Stimulated activated CD8-positive, alpha-beta memory T cell treated with anti-CD3 and anti-CD28 coated beads, Interleukin-4, amount 100 ng/mL, for 1 hour (primary cell): ENCODE data around the gene MTAP.

Experiments used
- DNase-seq, 2 donors: peaks; one replicate each; pipeline ENCODE4 v3.0.0-alpha.2; 2020; ENCODE audit warnings: low read depth in 2 of 2, low spot score in 1 of 2

Gene MTAP

DNA sequence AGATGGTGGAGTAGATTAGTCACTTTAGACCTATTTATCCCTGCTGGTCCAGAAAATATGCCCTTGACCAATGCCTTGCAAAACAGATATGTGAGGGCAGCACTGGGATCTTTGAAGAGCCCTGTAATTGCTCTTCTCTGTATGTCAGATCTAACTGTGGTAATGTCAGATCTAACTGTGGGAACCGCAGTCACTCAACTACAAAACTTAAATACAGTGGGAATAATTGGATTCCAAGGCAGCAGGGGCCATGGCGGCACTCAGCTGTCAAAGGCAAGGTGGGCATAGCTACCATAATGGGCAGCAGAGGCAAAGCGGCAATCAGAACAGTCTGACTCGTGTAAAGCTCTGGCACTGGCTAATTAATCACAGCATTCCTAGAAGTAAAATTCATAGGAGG, 46.2 kb downstream of the MTAP start:
- DNase-seq = no peak

DNA sequence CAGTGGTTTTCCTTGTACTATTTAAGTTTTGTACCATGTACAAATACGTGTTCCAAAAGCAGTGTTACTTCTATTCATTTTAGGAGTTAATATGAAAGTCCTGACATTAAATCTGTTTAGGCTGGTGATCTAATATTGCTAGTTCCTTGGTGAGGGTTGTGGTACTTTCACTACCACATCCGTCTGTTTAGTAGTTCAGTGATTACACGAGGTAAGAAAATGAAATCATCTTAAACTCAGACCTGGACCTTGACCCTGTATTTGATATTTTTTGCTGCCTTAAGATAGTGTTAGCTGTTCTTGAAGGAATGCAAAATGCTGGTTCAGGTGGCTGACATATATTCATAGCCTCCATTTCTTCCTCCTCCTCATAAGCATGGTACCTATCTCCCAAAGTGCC, 50.3 kb downstream of the MTAP start:
- no peak for DNase-seq

DNA sequence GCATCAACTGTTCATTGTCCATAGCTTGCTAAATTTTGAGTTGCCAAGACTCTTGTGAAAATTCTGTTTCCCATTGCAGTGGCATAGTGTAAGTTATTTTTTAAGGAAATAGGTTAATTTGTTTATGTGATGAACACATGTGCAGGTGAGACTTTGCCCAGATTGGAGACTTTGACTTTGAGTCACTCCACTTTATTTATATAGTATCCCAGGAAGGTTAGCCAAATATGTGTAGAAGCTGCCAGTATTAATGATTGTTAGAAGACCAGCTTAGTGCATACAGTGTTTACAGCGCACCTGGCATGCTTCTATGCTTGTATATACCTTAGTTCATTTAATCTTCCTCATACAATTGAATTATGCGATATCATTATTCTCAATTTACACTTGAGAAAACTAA, 51.0 kb downstream of the MTAP start:
- DNase-seq = no peak

DNA sequence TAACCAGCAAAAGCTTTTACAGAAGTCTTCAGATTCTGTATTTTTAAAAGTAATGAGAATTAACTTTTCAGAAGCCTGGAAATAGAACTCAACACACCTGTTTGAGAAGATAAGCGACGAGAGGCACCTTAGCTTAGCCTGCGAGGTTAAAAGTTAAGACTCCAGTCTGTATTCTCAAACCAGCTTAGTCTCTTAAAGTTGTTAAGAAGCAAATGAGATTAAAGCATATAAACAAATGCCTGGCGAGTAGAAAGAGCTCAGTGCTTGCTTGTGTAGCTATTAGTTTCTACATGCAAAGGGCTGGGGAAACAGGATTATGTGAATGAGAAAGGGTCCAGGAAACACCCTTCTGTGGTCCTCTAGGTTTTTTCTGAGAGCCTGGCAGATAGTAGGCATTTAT, 51.7 kb downstream of the MTAP start:
- DNase-seq = no peak

DNA sequence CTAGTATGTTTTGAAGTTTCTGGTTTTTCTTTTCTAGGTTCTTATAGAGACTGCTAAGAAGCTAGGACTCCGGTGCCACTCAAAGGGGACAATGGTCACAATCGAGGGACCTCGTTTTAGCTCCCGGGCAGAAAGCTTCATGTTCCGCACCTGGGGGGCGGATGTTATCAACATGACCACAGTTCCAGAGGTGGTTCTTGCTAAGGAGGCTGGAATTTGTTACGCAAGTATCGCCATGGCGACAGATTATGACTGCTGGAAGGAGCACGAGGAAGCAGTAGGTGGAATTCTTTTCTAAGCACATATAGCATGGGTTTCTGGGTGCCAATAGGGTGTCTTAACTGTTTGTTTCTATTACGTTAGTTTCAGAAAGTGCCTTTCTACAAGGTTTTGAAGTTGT, 52.2 kb downstream of the MTAP start:
- no peak for DNase-seq

DNA sequence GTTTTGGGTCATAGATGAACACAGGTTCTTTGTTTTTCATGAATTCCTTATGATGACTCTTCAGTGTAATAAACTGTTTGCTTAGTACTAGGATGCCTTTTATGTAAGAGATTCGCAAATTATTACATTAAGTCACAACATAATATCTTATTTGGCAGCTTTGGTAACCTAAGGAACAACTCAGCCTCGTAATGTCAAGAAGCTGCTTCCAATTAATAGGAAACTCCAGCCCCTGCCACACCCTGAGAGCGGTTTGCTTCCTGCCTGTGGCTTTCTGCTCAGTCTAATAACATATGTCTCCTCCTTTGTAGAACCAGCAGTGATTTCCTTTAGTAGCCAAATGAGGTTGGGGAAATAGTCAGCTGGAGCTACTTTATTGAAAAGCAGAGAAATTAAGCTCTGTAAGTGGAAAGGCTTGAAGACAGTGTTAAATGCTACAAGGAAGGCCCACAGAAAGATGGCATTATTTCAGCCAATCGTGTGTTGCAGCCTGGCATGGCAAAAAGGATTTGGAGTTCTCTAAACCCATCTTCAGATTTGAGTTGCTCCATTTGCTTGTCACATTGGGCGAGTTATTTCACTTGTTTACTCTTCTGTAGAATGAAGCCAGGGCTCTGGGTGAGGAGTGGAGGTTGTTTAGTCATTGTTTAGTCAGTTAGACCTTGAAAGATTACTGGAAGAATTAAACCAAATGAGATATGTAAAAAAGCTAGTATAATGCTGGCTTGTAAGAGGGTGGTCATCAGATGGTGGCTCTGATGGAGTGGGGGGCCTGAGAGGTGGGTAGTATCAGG, 54.1 kb downstream of the MTAP start:
- no peak for DNase-seq

DNA sequence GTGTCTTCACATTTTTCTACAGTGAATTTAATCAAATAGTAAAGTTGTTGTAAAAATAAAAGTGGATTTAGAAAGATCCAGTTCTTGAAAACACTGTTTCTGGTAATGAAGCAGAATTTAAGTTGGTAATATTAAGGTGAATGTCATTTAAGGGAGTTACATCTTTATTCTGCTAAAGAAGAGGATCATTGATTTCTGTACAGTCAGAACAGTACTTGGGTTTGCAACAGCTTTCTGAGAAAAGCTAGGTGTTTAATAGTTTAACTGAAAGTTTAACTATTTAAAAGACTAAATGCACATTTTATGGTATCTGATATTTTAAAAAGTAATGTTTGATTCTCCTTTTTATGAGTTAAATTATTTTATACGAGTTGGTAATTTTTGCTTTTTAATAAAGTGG, 60.4 kb downstream of the MTAP start:
- DNase-seq = no peak

DNA sequence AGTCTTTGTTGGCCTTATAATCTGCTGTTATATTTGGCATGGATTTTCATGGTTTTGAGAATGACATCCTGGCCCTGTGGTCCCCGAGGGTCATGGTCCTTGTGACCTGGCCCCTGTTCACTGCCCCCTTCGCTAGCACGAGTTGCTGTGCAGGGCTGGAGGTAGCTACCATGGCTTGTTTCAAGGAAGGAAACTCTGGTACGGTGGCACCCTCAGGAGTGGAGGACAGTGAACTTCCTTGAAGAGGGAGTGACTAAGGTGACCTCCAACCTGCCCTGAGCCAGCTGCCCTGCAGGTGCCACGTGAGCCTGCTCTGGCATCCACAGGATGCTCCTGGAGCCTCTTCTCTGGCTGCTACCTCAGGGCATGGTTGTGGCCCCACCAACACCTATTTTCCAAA, 62.1 kb downstream of the MTAP start:
- no peak for DNase-seq

DNA sequence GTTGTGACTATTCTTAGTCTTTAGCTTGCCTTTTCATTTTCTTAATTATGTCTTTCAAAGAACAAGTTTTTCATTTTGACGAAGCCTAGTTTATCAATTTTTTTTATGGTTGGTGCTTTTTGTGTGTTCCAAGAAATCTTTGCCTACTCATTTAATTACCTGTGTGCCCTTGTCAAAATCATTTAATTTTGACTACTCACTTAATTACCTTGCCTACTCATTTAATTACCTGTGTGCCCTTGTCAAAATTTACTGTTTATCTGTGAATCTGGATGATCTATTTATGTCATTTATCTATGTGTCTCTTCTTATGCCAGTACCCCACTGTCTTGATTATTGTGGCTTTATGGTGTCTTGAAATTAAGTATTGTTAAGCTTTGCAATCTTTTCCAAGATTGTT, 63.9 kb downstream of the MTAP start:
- DNase-seq = no peak

DNA sequence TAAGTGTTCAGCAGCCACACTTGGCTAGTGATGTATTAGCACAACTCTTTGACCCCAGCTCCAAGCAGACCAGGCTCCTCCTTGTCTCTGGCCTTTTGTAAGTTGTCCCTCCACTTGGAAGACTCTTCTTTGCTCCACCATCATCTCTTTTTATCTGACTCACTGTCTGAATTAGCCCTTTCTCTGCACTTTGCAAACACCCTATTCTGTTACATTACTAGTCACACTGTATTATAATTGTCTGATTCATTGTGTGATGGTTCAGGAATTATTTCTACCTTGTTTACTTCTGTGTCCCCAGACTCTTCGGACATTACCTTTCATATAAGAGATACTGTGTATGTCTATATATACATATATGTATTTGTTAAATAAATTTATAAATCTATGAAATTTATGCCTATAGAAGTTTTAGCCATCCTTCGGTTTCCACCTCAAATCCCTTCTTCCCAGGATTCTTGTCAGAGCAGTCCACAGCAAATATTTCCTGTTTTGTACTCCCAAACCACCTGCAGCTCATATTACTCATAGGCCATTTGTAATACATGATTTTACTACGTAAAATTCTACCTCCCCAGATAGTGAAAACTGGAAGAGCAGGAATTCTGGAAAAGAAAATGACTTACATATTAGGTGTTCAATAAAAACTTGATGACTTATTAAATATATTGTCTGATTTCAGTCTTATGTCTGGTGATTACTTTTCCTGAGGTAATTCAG, 69.0 kb downstream of the MTAP start:
- DNase-seq = no peak

DNA sequence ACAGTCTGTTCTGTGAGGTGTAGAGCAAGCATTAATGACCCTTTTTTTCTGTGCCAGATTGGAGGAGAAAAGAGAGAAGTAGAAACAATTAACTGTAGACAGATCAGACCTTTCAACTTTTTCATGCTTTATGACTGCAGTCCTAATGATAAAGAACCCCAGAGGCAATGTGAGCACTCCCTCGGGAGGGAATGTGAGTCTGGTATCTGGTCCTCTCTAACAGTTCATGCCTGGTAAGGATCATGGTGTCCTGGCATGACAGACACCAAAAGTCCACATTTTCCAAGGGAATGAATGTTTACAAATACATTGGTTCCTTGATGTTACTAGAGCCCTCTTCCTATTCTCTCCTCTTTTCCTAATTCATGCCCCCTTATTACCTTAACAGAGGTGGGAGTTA, 70.3 kb downstream of the MTAP start:
- DNase-seq = no peak

DNA sequence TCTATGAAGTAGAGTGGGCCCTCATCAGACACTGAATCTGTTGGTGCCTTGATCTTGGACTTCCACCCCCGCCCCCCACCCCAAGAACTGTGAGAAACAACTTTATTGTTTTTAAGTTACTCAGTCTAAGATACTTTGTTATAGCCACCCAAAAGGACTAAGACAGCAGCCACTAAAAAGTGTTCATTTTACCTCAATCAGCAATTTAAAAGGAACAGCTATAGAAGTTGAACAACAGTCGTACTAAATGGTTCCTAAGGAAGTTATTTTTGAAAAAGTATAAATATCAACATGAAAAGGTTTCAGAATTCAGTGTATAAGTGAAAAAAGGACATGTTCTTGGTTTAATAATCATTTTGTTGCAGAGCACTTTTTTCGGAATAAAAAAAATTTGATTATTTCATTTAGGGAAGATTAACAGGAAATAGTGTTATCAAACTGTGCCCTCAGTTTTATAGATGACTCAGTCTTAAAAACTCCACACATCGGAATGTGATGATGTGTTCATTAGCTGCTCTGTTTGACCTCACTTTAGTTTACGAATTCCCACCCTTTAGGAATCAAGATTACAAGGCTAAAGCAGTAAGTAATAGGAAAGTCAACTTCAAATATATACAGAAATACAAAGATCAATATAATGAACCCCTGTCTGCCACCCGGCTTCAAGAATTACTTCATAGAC, 71.2 kb downstream of the MTAP start:
- DNase-seq = no peak

DNA sequence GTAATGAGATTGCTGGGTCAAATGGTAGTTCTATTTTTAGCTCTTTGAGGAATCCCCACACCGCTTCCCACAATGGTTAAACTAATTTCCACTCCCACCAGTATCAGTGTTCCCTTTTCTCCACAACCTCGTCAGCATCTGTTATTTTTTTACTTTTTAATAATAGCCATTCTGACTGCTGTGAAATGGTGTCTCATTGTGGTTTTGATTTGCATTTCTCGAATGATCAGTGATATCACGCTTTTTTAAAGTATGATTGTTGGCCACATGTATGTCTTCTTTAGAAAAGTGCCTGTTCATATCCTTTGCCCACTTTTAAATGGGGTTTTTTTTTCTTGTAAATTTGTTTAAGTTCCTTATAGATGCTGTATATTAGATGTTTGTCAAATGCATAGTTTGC, 73.5 kb downstream of the MTAP start:
- no peak for DNase-seq

DNA sequence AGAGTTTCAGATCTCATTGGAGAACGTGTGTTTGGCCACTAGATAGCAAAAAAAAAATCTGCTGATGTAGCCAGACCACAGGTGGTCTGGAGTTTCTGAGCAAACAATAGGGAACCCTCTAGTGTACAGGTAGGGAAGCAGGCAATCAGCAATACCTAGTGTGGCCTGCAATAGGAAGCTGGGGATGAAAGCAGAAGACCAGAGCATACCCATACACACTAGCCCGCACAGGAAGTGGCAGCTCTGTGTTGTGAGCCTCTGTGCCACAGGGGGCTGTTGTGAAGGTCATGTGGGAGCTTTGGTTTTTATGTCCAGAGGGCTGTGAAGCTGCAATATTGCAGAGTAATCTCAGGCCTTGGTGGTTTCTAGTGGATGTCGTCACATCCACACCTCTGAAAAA, 81.2 kb downstream of the MTAP start:
- DNase-seq = no peak

DNA sequence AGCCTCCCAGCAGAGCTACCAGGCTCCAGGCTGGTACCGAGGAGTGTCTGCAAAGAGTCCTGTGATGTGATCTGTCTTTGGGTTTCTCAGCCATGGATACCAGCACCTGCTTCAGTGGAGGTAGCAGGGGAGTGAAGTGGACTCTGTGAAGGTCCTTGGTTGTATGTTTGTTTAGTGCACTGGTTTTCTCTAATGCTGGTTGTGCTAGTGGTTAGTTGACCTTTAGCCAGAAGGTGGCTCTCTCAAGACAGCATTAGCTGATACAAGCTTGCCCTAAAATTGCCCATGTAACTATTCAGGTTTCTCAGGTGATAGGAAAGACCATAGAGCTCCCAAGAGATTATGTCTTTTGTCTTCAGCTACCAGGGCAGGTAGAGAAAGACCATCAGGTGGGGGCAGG, 87.2 kb downstream of the MTAP start:
- no peak for DNase-seq

DNA sequence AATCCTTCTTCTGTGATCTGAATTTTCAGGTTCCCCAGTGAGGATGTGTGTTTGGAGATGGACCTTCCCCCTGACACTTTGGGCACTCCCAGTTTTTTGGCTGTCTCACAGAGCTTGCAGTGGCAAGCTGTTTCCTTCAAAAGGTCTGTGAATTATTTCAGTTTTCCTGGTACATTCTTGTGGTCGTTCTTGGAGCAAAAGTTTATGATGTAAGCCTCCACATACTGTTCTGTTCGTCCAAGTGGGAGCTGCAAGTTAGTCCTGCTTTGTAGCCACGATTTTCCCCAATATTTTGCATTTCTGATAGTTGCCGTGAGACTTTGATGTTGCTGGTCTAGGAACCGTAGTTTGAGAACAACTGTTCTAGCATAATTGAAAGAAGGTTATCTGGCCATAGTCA, 88.3 kb downstream of the MTAP start:
- DNase-seq = no peak

DNA sequence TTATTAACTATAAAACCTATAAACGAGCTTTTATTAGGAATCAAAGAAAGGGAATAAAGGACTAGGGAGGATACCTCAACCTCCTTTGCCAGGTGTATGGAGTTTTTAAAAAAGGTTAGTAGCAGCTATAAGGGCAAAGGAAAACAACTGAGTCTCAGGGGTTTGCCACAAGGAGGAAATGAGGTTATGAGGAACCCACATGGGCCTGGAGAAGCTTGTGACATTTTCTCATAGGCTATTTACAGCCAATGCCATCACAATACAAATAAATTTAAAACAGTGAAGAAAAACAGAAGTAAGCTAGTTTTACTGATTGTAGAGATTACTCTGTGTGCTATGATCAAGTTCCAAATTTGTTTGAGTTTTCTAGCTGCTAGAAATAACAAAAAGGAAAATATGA, 99.1 kb downstream of the MTAP start:
- no peak for DNase-seq

DNA sequence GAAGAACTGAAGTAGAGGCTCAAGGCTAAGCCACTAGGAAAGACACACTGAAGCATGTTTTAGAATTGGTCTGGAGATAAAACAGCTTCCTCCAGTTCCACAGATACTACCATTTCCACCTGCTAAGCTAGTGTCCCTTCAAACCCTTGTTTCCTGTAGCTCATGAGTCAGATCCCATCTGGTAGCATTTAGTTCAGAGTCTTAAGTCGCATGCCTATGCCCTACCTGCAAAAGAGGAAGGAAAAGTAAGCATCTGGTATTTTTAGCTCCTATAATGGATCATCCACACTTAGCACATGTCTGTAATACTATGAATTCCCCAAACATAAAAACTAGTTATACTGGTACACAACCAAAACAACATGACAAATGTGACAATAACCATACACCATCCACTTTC, 99.7 kb downstream of the MTAP start:
- DNase-seq = no peak

DNA sequence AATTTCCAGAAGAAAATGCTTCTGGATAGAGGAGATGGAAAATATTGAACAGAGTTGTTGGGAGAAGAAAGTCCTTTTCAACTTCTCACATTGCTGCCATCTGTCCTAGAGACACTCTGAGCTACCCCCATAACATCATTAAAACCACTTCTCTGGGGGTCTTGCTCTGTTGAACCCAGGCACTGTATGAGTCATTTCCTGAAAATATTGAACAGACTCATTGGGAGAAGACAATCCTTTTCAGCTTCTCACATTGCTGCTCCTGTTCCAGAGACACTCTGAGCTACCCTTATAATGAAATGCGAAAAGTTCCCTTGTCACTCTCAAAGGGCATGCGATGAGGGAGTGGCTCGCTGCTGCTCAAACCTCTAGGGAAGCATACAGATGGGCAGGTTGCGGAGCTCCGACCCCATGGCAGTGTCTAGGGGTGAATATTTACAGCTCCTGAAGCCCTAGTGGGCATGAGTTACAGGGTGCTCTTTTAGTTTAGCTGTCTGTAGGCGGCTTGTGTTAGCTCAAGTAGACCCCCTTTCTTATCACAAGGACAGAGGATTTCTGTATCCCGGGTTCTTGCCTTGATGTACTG, 101.0 kb downstream of the MTAP start:
- no peak for DNase-seq

DNA sequence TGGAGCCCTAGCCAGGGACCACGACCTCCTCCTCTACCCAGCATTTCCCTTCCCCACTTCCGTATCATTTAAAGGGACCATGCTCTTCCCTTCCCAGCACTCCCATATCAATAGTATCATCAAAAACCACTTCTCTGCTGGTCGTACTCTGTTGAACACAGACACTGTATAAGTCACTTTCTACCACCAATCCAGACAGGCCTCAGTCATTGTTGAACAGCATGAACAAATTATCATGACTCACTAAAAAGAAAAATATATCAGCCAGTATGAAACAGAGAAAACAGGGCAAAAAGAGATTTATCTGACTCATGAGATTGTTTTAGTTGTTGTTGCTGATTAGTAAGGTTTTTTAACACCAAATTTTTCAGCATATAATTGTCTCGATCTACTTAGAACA, 101.9 kb downstream of the MTAP start:
- DNase-seq = no peak

DNA sequence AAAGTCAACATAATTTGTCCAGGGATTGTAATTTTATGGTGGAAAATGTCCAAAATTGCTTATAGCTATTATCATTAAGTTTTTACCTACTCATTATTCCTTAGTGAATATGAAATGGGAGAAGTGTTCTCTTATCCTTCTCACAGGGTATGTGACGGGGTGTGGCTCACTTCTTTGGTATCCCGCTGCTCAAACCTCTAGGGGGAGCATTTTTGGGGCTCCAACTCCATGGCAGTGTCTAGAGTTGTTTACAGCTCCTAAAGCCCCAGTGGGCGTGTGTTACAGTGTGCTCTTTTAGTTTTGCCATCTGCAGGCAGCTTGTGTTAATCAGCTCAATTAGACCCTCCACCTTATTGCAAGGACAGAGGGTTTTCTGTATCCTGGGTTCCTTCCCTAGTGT, 102.3 kb downstream of the MTAP start:
- no peak for DNase-seq

DNA sequence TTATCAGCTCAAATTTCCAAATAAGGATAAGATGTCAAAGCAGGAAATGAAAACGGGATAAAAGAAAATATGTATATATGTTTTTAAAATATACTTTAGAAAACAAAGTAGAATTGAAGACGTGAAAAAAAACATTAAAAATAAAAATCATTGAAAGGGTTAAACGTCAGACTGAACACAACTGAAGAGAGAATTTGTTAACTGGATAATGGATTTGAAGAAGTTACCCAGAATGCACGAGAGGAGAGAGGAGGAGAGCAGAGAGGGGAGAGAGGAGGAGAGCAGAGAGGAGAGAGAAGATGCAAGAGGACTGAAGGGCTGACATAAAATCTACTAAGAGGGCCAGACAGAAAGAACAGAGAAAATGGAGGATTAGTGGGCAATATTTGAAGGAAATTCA, 103.8 kb downstream of the MTAP start:
- DNase-seq = no peak
